ENCODE results near the gene CFAP119. TPM values are rescaled to one million over a fixed set of nuclear protein-coding genes. Genes with fewer than 3 reads are reported as not detected.

The CFAP119 gene
- total RNA-seq, 2 donors from 2014 or later: 8.6 to 12.7 TPM

DNA sequence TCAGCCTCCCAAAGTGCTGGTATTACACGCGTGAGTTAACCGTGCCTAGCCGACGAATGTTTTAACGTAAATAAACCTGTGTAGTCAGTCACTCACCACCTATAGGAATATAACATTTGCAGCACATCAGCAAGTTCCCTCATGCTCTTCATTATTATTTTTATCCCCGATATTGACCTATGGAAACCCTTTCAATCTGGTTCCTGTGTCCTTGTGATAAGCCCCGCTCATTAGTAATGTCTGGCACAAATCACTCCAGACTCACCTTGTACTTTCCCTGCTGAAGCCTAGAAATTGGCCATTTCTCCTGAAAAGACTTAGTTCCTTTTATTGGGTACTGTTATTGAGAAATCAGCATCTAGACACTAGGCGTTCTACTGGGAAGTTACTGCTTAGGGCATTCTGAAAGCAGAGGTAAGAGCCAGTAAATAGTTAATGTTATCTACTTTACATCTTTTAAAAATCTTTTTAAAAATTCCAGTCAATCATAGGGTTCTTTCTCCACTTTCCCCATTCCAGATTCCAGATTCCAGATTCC is 15.2 kb downstream of the CFAP119 start:
- peak overlapping the region; percentile 92 for H3K27ac ChIP-seq
- H3K9ac ChIP-seq (ENCODE audit: low read depth in 2 of 2, low read length in 2 of 2): peak overlapping the region in 1 of 2 donors; percentile 22
- H3K4me3 ChIP-seq: no peak overlapping the region
- peaks cover 7% of the 10 kb centered on the region for H3K36me3 ChIP-seq
- no peaks in the 10 kb centered on the region for H3K27me3 ChIP-seq
- H3K9me3 ChIP-seq: no peaks in the 10 kb centered on the region
- TF ChIP-seq, protein P1, sequence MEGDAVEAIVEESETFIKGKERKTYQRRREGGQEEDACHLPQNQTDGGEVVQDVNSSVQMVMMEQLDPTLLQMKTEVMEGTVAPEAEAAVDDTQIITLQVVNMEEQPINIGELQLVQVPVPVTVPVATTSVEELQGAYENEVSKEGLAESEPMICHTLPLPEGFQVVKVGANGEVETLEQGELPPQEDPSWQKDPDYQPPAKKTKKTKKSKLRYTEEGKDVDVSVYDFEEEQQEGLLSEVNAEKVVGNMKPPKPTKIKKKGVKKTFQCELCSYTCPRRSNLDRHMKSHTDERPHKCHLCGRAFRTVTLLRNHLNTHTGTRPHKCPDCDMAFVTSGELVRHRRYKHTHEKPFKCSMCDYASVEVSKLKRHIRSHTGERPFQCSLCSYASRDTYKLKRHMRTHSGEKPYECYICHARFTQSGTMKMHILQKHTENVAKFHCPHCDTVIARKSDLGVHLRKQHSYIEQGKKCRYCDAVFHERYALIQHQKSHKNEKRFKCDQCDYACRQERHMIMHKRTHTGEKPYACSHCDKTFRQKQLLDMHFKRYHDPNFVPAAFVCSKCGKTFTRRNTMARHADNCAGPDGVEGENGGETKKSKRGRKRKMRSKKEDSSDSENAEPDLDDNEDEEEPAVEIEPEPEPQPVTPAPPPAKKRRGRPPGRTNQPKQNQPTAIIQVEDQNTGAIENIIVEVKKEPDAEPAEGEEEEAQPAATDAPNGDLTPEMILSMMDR (IDR thresholded peaks at IDR 0.05): no peak
- intact Hi-C loops (cut with DNase I): no loop called here
- no peak for DNase-seq
- H3K4me1 ChIP-seq: peaks cover 9% of the 10 kb centered on the region

DNA sequence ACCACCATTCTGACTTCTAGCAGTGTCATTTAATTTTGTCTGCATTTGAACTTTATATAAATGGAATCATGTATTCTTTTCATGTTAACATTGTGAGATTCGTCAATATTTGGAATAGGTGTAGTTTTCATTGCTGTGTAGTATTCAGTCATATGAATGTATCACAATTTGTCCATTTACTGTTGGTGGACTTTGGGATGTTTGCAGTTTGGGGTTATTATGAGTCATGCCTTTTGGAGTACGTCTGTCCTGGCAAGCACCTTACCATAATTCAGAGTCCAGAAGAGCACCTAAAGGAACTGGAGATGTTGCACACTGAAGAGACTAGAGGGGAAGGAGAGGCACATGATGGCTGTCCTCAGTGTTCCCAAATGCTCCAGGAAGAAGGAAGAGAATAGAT is 16.8 kb downstream of the CFAP119 start:
- peak overlapping the region; percentile 76 for H3K27ac ChIP-seq
- no peaks in the 10 kb centered on the region for H3K9me3 ChIP-seq
- H3K4me1 ChIP-seq: peaks cover 11% of the 10 kb centered on the region

DNA sequence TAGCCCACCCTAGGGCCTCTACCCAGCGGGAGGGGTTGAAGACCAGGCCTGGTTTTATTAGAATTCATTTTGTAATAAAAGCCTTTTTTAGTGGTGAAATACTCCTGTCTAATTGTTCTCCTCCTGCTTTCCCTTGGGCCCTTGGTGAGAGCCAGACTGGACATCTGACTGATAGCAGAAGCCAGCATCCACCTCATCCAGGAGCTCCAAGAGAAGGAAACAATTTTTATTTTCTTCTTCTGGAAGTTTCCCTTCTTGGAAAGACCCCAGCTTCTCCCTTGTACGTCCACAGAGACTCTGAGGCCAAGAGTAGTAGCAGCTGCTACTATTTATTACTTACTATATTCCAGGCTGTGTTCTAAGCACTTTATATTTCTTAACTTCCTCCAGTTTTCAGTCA is 17.7 kb downstream of the CFAP119 start:
- intact Hi-C loops (cut with DNase I): no loop called here
- H3K27ac ChIP-seq: peak overlapping the region; percentile 76

More for the DNA sequence above, 16.8 kb downstream of the CFAP119 start:
- H3K36me3 ChIP-seq: no peaks in the 10 kb centered on the region
- H3K9ac ChIP-seq (ENCODE audit: low read depth in 2 of 2, low read length in 2 of 2): peak overlapping the region in 1 of 2 donors; percentile 32
- peak; percentile 59 for DNase-seq
- TF ChIP-seq, protein P1 (IDR thresholded peaks at IDR 0.05): no peak
- H3K4me3 ChIP-seq: no peak overlapping the region
- H3K27me3 ChIP-seq: no peaks in the 10 kb centered on the region
- intact Hi-C loops (cut with DNase I): no loop called here

DNA sequence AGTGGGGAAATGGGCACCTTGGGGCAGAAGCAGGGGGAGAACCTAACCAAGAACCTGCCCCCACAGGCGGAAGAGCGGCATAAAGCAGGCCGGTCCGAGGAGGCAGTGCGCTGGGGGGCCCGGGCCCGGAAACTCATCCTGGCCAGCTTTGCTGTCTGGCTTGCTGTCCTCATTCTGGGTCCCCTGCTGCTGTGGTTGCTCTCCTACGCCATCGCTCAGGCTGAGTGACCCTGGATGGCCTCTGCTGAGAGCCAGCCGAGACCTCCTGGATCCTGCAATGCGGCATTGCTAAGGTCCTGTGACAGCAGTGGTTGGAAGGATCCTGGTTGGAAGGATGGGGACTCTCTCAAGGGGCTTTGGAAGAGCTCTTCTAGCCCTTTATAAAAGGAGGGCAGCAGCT is 18.1 kb downstream of the CFAP119 start:
- H3K9me3 ChIP-seq: no peaks in the 10 kb centered on the region
- H3K36me3 ChIP-seq: peaks cover 5% of the 10 kb centered on the region
- no peaks in the 10 kb centered on the region for H3K27me3 ChIP-seq
- intact Hi-C loops (cut with DNase I): no loop called here
- H3K9ac ChIP-seq (ENCODE audit: low read depth in 2 of 2, low read length in 2 of 2): no peak overlapping the region
- no peak for DNase-seq
- peak overlapping the region; percentile 76 for H3K27ac ChIP-seq
- H3K4me3 ChIP-seq: no peak overlapping the region
- H3K4me1 ChIP-seq: peaks cover 16% of the 10 kb centered on the region
- TF ChIP-seq, protein P1 (IDR thresholded peaks at IDR 0.05): no peak

More for the DNA sequence above, 17.7 kb downstream of the CFAP119 start:
- TF ChIP-seq, protein P1 (IDR thresholded peaks at IDR 0.05): no peak
- peaks cover 5% of the 10 kb centered on the region for H3K36me3 ChIP-seq
- no peaks in the 10 kb centered on the region for H3K27me3 ChIP-seq
- no peak for DNase-seq
- no peaks in the 10 kb centered on the region for H3K9me3 ChIP-seq
- peaks cover 16% of the 10 kb centered on the region for H3K4me1 ChIP-seq
- H3K4me3 ChIP-seq: no peak overlapping the region
- peak overlapping the region in 1 of 2 donors; percentile 34 for H3K9ac ChIP-seq (ENCODE audit: low read depth in 2 of 2, low read length in 2 of 2)

DNA sequence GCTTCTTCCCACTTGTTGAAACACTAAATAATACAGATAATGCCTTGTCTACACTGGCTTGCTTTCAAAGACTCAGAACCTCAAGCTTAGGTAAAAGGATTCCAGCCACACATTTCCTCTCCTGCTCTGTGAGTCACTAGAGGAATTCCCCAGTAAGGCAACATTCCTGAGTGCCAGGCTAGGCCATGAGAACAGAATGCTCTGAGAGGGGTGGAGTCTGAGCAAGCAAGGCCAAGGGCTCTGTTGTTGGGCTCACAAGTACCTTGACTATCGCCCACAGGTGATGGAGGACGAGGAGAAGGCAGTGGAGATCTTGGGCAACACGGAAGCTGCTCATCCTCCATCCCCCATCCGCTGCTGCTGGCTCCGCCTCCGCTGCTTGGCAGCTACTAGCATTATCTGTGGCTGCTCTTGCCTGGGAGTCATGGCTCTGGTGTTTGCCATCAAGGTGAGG is 20.4 kb downstream of the CFAP119 start:
- peak; percentile 70 for DNase-seq
- Histone ChIP-seq H3K9me3 (no peaks in the 10 kb centered on the region), H3K36me3 (peaks cover 22% of the 10 kb centered on the region), H3K27me3 (no peaks in the 10 kb centered on the region), H3K9ac (ENCODE audit: low read depth in 2 of 2, low read length in 2 of 2) (peak overlapping the region in 1 of 2 donors; percentile 72), H3K4me1 (peaks cover 10% of the 10 kb centered on the region), H3K27ac (peak overlapping the region; percentile 80), H3K4me3 (no peak overlapping the region)
- intact Hi-C loops (cut with DNase I): no loop called here
- TF ChIP-seq, protein P1 (IDR thresholded peaks at IDR 0.05): no peak

Data from colonic mucosa (tissue), 4 donors.